OCI-LY7 (cell line): ENCODE measurements around the gene SLC4A4. TPM values are rescaled to one million over a fixed set of nuclear protein-coding genes. Genes with fewer than 3 reads are reported as not detected.

Experiments used
- BruUV-seq: library from RNA; stranded (reverse); fragments of 400-500 nt; replicated peaks from 2 replicates; lab custom pipeline; 2021; lab: Mats Ljungman, UMichigan
- CTCF ChIA-PET: fragments of 300-600 bp; sonication (Branson Sonifier 250); formaldehyde crosslinking; loops from one replicate; lab custom pipeline; 2022; ENCODE audit warnings: antibody characterized with exemption; ENCODE audit not compliant: unreplicated experiment; lab: Charles Lee
- POLR2A ChIA-PET: fragments of 300-600 bp; sonication (Branson Sonifier 250); formaldehyde crosslinking; loops from one replicate; lab custom pipeline; 2022; ENCODE audit warnings: antibody characterized with exemption; lab: Charles Lee
- DNase-seq: peaks from one replicate; pipeline ENCODE4 v3.0.0-alpha.2; 2015; ENCODE audit warnings: low spot score
- H2AFZ ChIP-seq: fragments of 200-600 bp; sonication (generic), shearing (Covaris generic); 2 replicates; pipeline ENCODE4 v1.6.1; 2014; ENCODE audit warnings: mild to moderate bottlenecking, antibody characterized with exemption, low read length, moderate library complexity
- H3K27ac ChIP-seq: fragments of 200-600 bp; sonication (generic); 2 replicates; pipeline ENCODE4 v1.5.1; 2014; ENCODE audit warnings: mixed run types, low read depth, mild to moderate bottlenecking, moderate library complexity, low read length, inconsistent platforms; ENCODE audit not compliant: poor library complexity, severe bottlenecking
- H3K36me3 ChIP-seq: fragments of 200-600 bp; sonication (generic); 2 replicates; pipeline ENCODE4 v1.6.1; 2014; ENCODE audit warnings: mild to moderate bottlenecking, antibody characterized with exemption, low read length, moderate library complexity, mixed read lengths; ENCODE audit not compliant: insufficient read depth
- H3K4me1 ChIP-seq: fragments of 200-600 bp; sonication (generic); 2 replicates; pipeline ENCODE4 v1.5.1; 2014; ENCODE audit warnings: mild to moderate bottlenecking, low read length; ENCODE audit not compliant: insufficient read depth, poor library complexity, severe bottlenecking
- H3K4me2 ChIP-seq: fragments of 200-600 bp; sonication (generic); 2 replicates; pipeline ENCODE4 v1.6.1; 2014; ENCODE audit warnings: mild to moderate bottlenecking, low read length
- H3K4me3 ChIP-seq: fragments of 200-600 bp; sonication (generic); 2 replicates; pipeline ENCODE4 v1.5.1; 2014; ENCODE audit warnings: mild to moderate bottlenecking, low read depth, low read length; ENCODE audit not compliant: poor library complexity, severe bottlenecking
- H3K79me2 ChIP-seq: fragments of 200-600 bp; sonication (generic); 2 replicates; pipeline ENCODE4 v1.6.1; 2016; ENCODE audit warnings: low read depth, mild to moderate bottlenecking, low read length, moderate library complexity, mixed read lengths; ENCODE audit not compliant: insufficient read depth
- H3K9me2 ChIP-seq: fragments of 200-600 bp; sonication (generic); 2 replicates; pipeline ENCODE4 v1.6.1; 2016; ENCODE audit warnings: mild to moderate bottlenecking, low read length, mixed read lengths; ENCODE audit not compliant: insufficient read depth
- H3K9me3 ChIP-seq: fragments of 200-600 bp; sonication (generic); 2 replicates; pipeline ENCODE4 v1.6.1; 2014; ENCODE audit warnings: mild to moderate bottlenecking, mixed run types, low read length, mixed read lengths
- H4K20me1 ChIP-seq: fragments of 200-600 bp; sonication (generic); 2 replicates; pipeline ENCODE4 v1.6.1; 2014; ENCODE audit warnings: mild to moderate bottlenecking, antibody characterized with exemption, low read length, moderate library complexity, mixed read lengths; ENCODE audit not compliant: insufficient read depth
- CTCF ChIP-seq: fragments of 200-600 bp; sonication (generic); conservative IDR thresholded peaks from 2 replicates; pipeline ENCODE4 v1.5.1; 2014; ENCODE audit warnings: mild to moderate bottlenecking, antibody characterized with exemption, low read length, moderate library complexity, mixed read lengths
- EZH2phosphoT487 ChIP-seq: fragments of 200-600 bp; sonication (generic); IDR thresholded peaks from 2 replicates; pipeline ENCODE4 v1.6.1; 2018; ENCODE audit warnings: low read depth, borderline replicate concordance, mild to moderate bottlenecking, mixed run types, antibody characterized with exemption, low read length, moderate library complexity, mixed read lengths
- intact Hi-C: fragments of 100-400 bp; cut with micrococcal nuclease; formaldehyde crosslinking; loops from one replicate; pipeline ENCODE4 v1.10.0; 2022; ENCODE audit not compliant: unreplicated experiment
- total RNA-seq, 2 experiments: library from RNA; depleted of rRNA in 1 of 2; stranded (reverse); fragments of >200 nt in 1 of 2; shearing (Covaris generic) in 1 of 2; gene quantifications; 2 replicates each; pipeline ENCODE4 v1.2.3, GENCODE V29; 2014 to 2022

Gene SLC4A4
- total RNA-seq, 2 experiments from 2014 or later: not detected

- no peaks in the 10 kb centered on the region for H4K20me1 ChIP-seq
Measured at GRCh38 chr4:71549516-71550160, 210.8 kb downstream of the SLC4A4 start.

GRCh38 chr4:71550220-71551165 is 211.7 kb downstream of the SLC4A4 start:
- H3K4me3 ChIP-seq: no peak overlapping the region
- no peak for TF ChIP-seq EZH2phosphoT487
- TF ChIP-seq CTCF: no peak
- H3K79me2 ChIP-seq: no peaks in the 10 kb centered on the region
- no TSS peak for BruUV-seq
- POLR2A ChIA-PET: interaction anchor here (0.9 kb wide), 2 partner anchors 16 to 55 kb away, joined by 5 read pairs; no protein-coding TSS in a partner anchor
- H3K27ac ChIP-seq: no peak overlapping the region
- CTCF ChIA-PET: no interaction called here
- H3K4me2 ChIP-seq: no peak overlapping the region
- H3K9me2 ChIP-seq: no peaks in the 10 kb centered on the region
- H3K36me3 ChIP-seq: no peaks in the 10 kb centered on the region
- intact Hi-C loops: no loop called here
- no peak for DNase-seq
- H4K20me1 ChIP-seq: no peaks in the 10 kb centered on the region
- H2AFZ ChIP-seq: no peak overlapping the region
- no peaks in the 10 kb centered on the region for H3K4me1 ChIP-seq
- no peaks in the 10 kb centered on the region for H3K9me3 ChIP-seq

More at GRCh38 chr4:71549516-71550160, 210.8 kb downstream of the SLC4A4 start:
- no peak for TF ChIP-seq CTCF
- TF ChIP-seq EZH2phosphoT487: no peak
- intact Hi-C loops: no loop called here
- no peak for DNase-seq
- H3K4me3 ChIP-seq: no peak overlapping the region
- no peak overlapping the region for H3K4me2 ChIP-seq
- H3K27ac ChIP-seq: no peak overlapping the region
- H3K9me2 ChIP-seq: no peaks in the 10 kb centered on the region
- no peak overlapping the region for H2AFZ ChIP-seq
- ChIA-PET POLR2A (interaction anchor here (0.5 to 0.9 kb wide), 3 partner anchors 16 to 55 kb away, joined by 4 to 5 read pairs (median 5); no protein-coding TSS in a partner anchor), CTCF (no interaction called here)
- H3K9me3 ChIP-seq: no peaks in the 10 kb centered on the region
- no TSS peak for BruUV-seq
- no peaks in the 10 kb centered on the region for H3K79me2 ChIP-seq
- H3K36me3 ChIP-seq: no peaks in the 10 kb centered on the region
- no peaks in the 10 kb centered on the region for H3K4me1 ChIP-seq
